ENCODE data around the gene DEUP1.

The DEUP1 gene

GRCh38 chr11:93359396-93359795 is 28.9 kb downstream of the DEUP1 start:
- peak overlapping the region; percentile 71; the same call in 1 of the 2 replicates for H3K27ac ChIP-seq

GRCh38 chr11:93361435-93361834 is 30.9 kb downstream of the DEUP1 start:
- H3K27ac ChIP-seq = no peak overlapping the region
- TF ChIP-seq CTCF (conservative IDR thresholded peaks at IDR 0.05) = no peak; the same call in 1 of the 2 replicates

More at GRCh38 chr11:93359396-93359795, 28.9 kb downstream of the DEUP1 start:
- TF ChIP-seq CTCF (conservative IDR thresholded peaks at IDR 0.05) = no peak
- no peak for TF ChIP-seq ZFX (IDR thresholded peaks at IDR 0.05)

GRCh38 chr11:93368022-93368421 is 37.5 kb downstream of the DEUP1 start:
- H3K27ac ChIP-seq = no peak overlapping the region
- TF ChIP-seq CTCF (conservative IDR thresholded peaks at IDR 0.05) (no peak), ZFX (IDR thresholded peaks at IDR 0.05) (no peak)

- no peak overlapping the region for H3K27ac ChIP-seq
- TF ChIP-seq ZFX (IDR thresholded peaks at IDR 0.05) (no peak), CTCF (conservative IDR thresholded peaks at IDR 0.05) (no peak)
These were observed 39.7 kb downstream of the DEUP1 start for GRCh38 chr11:93370260-93370659.

GRCh38 chr11:93389737-93390136 is 59.2 kb downstream of the DEUP1 start:
- no peak overlapping the region for H3K27ac ChIP-seq
- TF ChIP-seq CTCF (conservative IDR thresholded peaks at IDR 0.05) (no peak), ZFX (IDR thresholded peaks at IDR 0.05) (no peak)

GRCh38 chr11:93392867-93393266 is 62.3 kb downstream of the DEUP1 start:
- H3K27ac ChIP-seq = no peak overlapping the region
- no peak for TF ChIP-seq ZFX (IDR thresholded peaks at IDR 0.05)
- TF ChIP-seq CTCF (conservative IDR thresholded peaks at IDR 0.05) = no peak

GRCh38 chr11:93393386-93393785 is 62.8 kb downstream of the DEUP1 start:
- no peak overlapping the region for H3K27ac ChIP-seq
- TF ChIP-seq ZFX (IDR thresholded peaks at IDR 0.05) = no peak
- TF ChIP-seq CTCF (conservative IDR thresholded peaks at IDR 0.05) = no peak

All from C4-2B (cell line).